Islet precursor cell (in vitro differentiated cells): Measurements from ENCODE around the gene TNNC1.

ENCODE experiments used
- DNase-seq: peaks from one replicate; pipeline ENCODE4 v3.0.0-alpha.2; 2018

Gene TNNC1

DNA sequence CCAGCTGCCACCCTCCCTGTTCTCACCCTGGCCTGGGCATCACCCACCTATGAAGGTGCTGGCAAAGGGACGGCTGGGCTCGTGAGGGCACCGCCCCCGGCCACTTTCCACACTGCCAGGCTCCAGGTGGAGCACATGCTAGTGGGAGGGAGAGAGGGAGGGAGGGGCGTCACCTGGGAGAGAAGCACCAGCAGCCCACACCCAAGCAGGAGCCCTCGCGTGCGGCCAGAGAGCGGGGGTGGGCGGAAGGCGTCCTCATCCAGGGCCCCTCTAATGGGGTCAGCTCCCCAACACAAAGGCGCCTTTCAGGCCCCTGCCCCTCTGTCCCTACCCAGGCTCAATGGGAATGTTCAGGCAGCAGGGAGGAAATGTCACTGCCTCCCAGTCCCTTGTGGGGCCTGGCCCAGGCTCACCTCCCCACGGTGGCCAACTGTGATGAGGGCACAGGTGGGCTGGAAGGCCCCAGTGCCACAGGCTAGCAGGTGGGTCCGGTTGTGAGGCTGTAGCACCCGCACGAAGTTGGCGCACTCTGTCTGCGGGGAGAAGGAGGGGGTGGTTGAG, 12.0 kb downstream of the TNNC1 start:
- DNase-seq = peak; percentile 50

DNA sequence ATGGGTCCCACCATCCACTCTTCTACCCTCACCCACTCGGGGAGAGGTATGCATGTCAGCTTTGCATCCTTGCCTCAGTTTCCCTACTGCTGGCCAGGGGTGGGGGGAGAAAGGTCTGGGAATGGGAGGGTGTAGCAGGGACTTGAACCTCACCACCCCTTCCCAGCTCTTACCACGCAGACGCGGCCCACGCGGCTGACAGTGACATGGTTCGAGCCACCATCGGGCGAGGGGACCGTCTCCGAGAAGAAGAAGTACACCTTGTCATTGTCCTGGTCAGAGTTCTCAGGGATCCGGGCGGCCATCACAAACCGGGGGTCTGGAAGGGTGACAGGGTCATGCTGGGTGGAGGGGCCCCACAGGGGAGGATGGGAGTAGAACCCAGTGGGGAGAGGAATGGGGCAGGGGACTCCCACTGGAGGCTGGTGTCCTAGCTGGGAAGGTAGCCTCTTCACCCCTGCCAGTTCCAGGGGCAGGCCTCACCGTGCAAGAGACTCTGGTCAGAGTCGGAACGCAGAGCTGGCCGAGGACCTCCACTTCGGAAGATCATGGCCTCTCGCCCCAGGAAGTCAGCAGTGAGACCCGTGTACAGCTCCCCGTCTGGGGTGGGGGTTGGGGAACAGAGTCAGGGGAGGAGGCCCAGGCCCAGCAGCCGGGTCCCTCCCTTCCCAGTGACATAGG, 12.6 kb downstream of the TNNC1 start:
- DNase-seq = peak; percentile 46

DNA sequence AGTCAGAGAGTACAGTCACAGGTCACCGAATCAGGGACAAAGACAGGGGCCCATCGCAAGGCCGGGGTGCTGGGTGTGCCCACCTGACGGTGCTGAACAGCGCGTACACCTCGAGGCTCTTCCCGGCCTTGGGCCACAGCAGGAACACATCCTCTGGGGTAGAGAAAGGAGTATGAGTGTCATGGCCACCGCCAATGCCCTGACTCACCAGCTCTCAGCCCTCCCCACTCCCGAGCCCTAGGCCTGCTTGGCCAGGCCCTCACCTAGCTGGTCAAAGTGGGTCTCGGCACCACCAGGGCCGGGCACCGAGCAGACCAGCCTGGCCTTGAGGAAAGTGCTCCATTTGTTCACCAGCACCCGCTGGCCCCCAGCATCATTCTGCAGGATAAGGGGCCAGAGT, 13.2 kb downstream of the TNNC1 start:
- peak; percentile 41 for DNase-seq

DNA sequence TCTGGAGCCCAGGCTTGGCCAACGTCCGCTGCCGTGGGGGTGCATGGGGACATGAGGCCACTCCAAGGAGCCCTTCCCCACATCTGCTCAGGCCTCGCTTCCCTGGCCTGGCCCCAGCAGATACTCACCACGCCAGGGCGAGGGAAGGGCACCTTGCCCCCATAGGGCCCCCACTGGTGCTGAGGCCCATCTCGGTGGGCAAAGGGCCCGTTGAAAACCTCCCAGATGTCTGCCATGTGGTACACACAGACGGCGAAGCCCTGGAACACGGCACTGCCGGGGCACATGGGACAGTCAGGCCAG, 13.6 kb downstream of the TNNC1 start:
- DNase-seq = peak; percentile 50

DNA sequence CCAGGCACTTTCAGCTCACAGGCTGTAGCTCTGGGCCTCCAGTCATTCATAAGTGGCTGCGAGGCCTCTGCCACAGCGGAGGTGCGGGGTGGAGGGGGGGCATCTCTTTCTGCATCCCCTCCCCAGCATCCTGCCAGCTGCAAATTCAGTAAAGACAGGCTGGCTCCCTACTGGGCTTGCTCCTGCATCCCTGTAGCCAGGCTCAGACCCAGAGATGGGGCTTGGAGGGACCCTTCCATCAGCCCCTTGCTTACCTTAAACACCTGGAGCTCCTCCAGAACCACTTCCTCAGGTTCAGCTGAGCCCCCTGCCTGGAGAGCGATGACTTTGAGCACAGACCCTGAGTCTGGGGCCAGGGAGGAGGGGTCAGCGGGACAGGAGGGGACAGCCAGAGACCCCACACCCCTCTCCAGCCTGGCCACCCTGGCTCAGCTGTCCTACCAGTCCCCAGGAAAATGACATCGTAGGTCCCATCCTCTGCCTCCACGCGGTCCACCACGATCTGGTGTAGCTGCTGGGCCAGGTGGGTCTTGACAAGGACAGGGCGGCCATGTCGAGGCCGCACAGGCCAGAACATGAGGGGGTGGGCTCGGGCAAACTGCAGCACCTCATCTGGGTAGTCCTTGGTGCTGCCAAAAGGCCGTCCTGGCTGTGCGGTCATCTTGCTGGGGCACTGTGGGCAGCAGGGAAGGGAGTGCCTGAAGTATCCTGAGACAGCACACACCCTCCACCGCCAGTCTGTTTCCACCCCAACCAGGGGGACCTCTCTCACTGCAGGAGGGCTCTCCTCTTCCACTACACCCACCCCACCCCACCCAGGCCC, 14.2 kb downstream of the TNNC1 start:
- DNase-seq = peak; percentile 49

DNA sequence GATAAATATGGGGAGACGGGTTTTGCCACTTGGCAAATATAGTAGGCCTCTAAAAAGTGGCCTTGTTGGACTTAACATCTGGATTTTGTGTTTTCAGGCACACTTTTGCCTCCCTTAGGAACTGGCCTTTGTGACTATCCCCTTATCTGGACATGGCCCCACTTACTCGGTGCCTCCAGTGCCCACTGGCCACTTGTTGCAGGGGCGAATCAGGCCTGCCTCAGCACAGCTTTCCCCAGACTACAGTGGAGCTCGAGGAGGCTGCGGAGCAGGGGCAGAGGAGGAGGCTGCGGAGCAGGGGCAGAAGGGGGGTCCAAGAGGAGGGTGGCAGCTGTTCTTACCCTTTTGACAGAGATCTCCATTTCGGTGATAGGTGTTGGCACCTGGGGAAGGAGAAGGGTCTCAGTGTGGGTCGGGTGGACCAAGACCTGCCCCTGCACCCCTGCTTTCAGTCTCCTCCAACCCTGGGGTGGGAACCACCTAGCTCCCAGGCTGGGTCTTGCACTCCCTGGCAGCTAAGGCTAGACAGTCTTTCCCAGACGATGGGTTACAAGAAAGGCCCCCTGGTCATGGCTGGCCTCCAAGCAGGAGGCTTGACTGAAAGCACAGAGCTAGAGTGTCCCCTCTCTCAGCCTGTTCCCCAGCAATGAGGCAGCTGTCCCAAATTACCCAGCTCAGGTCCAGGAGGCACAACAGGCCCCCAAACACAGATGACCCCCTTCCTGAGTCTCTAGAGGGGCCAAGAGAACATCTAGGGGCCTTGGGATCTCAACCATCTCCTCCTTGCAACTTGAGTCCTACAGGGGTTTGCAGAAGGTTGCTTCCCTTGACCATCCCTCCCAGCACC, 15.0 kb downstream of the TNNC1 start:
- peak; percentile 45 for DNase-seq

DNA sequence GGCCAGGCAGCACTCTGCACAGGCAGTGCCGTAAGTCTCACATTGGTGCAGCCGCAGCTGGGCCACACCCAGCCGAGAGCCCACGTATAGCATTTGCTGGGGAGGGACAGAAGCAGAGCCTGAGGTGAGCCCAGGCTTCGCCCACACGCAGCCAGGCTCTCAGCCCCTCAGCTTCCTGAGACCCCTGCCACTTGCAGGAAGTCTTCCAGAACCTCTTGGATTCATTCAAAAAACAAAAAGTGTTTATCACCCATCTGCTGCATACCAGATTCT, 15.8 kb downstream of the TNNC1 start:
- no peak for DNase-seq

DNA sequence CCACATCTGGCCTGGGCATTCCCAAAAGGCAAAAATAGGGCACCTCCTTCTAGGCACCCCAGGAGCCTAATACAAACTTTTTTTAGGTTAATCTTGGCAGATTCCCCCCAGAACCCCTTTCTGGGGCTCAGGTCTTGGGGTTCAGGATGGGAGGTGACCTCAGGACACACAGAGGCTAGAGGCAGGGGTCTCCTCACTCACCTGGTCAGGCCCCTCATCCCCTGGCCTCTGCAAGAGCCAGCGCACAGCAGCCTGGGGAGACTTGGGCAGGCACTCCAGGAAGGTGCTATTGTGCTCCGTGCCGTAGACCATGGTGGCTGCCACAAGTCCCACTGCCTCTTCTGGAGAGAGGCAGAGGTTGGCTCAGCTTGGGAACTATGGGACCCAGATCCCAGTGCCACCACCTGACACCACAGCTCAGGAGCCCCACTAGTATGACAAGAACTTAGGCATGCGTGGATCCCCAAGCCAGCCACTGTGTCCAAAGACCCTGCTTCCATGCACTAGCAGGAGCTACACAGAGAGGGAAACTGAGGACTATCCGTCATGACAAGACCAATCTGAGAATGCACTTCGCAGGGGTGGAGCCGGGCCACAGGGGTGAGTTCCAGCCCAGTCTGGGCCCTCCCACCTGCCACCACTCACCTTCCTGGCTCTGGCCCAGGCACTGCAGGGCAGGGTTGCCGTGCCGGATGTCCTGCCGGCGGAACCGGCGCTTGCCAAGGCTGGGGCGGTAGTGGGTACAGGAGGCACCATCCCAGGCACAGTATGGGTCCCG, 16.3 kb downstream of the TNNC1 start:
- peak; percentile 51 for DNase-seq

DNA sequence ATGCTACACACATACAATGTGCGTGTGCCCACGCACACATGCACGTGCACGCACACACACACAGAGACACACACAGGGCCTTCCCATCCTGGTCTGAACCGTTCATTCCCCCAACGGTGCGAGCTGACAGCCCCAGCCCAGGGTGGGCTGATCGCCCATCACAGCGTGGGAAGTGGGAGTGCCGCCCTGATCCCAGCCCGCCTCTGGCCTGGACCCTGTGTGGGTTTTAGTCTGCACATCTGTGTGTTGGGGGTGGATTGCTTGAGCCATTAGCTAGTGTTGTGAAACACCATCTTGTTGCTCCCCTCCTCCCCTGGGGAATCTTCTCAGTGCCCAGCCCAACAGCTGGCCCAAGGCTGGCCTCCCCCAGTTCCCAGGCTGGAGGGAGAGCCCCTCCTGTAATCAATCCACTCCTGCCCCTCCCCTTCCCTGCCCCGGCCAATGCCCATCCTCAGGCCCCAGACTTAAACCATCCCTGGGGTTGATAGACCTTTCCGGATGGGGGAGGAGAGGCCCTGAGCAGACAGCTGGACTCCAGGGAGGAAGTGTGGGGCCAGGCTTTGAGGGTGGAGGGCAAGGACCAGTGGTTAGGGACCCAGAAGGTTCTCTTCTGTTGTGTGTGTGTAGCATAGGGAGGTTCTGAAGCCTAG, 17.2 kb downstream of the TNNC1 start:
- peak; percentile 52 for DNase-seq

DNA sequence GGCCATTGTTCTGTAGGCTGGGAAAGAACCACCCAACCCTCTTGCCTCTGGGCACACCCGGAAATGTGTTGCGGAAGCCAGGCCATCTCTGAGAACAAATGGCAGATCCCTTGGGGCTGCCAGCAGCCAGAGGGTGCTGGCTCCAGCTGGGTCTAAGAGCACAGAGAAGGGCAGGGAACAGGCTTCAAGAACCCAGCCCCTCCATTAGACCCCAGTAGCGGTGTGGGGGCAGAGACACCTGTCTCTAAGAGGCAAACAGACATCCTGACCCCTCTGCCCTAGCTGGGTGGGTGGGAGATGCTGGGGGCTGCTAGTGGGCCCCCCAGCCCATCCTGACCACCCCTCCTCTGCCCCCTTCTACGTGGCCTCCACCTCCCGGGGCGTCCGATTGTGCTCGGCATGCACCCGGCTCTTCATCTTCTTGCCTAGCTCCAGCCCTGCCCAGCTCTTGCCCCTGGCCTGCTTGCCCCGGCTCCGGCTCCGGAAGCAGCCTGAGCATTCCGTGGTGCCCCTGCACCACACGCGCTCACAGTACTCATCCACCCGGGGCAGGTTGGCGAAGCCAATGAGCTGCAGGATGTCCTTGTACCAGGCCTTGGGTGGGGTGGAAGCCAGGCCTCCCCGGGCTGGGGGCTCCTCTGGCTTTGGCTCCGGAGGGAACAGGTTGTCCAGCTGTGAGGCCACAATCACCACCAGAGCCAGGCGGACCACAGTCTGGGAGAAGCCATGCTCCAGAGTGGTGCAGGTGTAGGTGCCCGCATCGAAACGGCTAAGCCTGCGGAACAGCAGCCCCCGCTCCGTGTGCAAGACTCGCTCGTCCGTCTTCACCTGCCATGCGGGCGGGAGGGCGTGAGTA, 18.4 kb downstream of the TNNC1 start:
- DNase-seq = peak; percentile 51

DNA sequence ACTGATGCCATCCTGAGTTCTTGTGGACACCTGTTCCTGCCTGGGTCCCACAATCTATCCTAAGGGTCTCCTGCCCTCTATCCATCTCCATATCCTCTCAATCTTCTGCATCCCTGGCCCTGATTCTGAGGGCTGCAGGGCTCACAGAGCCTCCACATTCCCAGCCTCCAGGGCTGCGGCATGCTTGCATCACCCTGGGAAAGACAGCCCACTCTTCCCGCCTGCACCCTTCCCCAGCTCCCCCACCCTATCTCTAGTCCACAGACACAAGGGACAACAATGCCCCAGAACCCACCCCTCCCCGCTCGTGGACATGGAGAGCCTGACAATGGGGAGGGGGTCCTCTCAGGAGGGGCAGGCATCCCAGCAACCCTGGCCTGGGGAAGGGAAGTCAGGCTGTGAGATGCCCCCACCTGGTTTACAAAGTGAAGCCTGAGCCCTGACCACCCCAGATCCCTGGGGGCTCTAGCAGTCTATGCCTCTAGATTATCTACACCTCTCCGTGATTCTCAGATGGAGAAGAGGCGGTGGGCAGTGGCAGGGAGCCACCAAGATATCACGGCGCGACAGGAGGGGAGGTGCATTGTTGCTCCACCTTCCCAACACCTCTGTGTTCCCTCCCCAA, 19.2 kb downstream of the TNNC1 start:
- DNase-seq = peak; percentile 50

DNA sequence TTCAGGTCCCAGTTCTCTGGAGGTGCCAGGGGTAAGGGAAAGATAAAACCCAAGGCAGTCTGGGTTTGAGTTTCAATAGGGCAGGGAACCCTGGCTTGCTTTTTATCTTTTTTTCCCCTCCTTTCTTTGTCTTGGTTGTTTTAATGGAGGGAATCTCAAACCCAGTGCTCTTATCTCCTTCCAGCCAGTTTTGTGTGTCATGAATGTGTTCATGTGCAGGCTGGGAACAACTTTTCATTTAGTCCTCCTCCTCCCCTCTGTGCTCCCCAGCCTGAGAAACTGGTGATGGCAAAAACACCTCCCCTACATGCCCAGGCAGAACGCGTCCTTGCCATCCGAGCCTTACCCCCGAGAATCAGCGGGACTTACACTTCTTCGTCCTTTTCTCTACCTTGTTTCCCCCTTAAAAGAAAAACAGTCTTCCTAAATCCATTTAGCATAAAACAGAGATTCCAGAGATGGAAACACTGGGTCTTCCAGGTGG, 19.8 kb downstream of the TNNC1 start:
- peak; percentile 29 for DNase-seq

DNA sequence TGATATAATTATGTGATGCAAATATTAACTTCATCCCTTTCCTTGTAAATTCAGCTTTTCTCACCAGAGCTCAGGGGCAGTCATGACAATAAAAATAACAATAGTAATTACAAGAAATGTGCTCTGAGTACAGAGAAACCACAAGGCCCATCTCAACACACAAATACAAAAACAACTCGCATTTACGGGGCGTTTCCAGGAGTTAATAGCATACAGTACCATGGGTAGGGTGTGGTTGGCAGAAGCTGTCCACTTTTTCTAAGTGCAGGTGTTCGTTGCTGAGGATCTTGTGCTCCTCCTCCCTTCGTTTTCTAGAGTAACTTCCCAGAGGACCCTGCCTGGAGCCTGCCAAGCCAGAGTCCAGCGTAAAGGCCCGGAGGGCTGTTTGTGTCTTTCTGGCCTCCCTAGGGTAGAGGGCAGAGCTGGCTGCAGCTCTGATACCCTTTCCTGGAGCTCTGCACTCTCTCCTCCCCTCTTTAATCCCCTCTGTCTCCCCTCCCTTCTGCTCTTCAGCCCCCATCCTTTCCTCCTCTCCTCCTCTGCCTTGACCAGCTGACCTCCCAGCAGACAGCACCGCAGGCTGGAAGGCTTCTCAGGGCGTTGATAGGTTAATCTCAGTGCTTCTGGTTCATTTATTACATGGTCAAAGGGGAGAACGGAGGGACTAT, 20.4 kb downstream of the TNNC1 start:
- peak; percentile 48 for DNase-seq

DNA sequence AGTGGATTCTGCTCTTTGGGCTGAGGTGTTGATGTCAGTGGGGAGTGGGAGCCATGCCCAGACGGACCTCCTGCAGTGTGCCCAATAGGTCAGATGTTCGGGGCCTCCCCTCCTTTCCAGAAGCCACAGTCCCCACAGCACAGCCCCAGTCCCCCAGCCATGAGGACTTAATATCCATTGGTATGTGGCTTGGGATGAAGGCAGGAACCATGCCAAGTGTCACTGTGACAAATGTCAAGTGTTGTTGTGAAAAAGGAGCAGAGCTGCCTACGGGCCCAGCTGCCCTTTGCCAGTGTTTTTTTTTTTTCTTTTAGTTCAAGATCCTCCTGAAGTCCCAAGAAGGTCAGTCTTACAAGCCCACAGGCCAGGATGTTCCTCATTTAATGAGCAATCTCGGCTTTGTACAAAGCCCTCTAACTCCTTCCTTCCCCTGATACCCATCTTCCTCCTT, 21.1 kb downstream of the TNNC1 start:
- peak; percentile 41 for DNase-seq

DNA sequence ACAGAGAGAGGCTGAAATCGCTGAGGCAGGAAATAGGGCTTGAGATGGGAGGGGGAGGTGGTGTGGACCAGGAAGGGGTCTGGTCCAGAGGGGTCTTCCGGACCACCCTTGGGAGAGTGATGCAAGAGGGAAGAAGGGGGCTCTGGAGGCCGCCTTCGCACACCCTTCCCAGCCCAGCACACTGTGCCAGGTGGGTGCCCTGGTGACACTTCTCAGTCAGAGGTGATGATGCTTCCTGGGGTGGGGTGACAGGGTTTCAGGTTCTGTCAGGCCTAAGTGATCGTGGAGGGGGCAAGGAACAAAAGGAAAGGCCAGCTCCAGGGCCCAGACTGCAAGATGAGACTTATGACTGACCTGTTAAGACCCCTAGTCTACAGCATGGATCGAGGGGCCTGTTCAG, 21.6 kb downstream of the TNNC1 start:
- DNase-seq = peak; percentile 30

DNA sequence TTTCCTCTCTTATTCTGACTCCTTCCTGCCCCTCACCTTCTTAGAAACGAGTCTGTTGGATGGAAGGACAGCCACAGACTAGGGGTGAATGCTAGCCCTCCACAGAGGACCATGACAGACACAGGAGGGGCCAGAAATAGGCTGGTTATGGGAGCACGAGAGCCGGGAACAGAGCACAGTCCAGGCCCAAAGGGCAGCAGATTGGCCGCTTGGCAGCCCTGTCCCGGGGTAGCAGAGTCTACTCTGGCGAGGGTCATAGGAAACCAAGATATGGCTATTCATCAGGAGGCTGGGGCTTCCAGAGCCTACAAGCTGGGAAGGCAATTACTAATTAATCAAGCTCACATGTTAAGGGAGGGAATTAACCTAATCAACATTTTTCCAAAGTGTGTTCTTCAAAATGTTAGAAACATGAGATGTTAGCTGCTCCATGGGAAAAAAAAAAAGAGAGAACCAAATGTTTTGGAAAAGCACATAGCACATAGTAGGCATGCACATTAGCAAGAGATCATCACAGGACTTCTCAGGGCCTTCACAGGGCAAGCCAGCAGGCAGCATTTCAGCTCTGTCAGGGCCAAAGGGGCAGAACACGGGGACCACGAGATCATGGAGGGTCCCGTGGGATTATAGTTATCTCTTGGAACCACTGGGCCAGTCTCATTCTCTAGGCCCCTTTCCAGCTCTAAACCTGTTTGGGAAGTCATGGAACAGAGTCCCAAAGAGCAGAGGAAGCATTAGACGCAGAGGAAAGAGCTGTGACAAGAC, 22.2 kb downstream of the TNNC1 start:
- DNase-seq = no peak

DNA sequence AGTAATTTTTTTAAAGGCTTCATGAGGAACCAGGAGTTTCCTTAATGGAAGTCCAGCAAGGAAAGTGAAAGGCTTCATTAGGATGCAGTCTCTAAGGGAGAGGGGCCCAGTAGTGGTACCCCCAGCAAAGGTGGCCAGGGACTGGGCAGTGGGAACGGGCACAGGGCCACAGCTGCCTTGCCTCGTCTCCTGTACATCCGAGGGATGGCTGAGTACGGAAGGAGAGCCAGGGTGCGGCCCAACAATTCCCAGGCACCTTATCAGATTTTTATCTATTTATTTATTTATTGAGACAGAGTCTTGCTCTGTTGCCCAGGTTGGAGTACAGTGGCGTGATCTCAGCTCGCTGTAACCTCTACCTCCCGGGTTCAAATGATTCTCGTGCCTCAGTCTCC, 23.4 kb downstream of the TNNC1 start:
- DNase-seq = no peak

DNA sequence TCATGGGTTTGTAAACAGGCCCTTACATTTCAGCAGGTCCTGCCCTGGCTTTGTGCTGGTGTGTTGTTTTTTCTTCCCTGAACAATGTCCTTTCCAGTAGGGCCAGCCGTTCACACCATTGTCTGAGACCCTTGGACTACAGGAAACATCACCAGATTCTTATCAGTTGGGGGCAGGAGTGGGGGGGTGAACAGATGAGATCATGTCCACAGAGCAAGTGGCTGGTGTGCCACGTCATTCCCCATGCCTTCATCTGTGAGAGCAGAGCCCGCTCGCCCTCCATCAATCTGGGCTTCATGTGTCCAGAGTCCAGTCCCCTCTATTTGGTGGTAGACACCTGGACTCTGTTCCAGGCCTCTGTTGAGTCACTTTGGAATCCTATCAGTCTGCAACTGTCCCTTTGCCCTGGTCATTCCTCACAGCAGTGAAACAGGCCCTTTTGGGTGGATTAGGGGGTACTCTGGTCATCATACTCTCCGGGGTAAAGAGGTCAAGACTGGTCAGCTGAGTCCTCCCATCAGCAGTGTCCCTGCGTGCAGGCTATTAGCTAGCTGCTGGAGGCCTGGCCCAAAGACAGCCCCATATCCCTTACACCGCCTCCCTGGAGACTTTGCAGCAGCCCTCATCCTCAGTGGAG, 23.9 kb downstream of the TNNC1 start:
- DNase-seq = peak; percentile 82

DNA sequence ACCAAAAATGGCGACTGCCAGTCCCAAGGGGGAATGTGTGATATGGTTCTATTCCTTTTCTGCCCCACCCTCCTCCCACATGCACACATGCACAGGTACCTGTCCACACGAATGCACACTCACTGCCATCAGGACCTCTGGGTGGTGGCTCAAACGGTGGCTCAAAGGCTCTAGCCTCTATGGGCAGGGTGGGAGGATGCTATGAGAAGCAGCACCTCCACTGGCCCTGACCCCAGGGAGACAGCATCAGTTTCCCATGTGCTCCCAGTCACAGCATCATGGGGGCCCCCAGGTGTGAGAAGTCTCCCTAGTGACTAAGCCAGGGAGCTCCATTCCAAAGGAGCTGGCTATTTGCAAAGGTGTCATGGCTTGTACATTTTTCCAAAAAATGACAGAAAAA, 24.8 kb downstream of the TNNC1 start:
- peak; percentile 41 for DNase-seq
